CD4-positive, alpha-beta T cell treated with Interleukin-17A for 1 hour (primary cell): ENCODE data around the gene CERS3.

Experiments used
- DNase-seq: peaks from one replicate; pipeline ENCODE4 v3.0.0-alpha.2; 2020

Gene CERS3

DNA sequence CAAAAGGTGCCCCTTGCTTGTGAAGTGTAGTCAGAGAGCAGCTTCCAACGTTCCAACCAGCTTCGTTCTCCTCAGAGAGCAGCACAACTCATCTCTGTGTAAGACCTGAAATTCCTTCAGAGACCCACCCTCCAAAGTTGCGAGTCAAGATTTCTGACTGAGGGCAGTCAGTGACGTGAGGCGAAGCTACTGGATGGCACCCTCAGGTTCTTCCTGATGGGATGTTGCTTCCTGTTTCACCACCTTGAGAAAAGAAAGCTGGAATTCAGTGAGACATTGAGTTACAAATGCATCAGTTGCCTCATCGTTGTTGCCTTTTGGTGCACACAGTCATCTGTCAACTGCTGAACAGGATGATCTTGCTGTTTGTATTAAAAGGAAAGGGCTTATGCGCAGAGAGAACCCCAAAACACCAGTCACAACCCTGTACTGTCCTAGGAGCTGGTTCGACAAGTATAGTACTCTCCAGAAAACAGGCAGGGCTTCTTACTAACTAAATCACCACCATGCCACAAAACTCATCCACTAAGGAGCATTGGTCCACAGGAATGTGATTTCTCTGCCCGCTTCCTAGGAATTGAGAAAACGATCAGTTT, at the start of gene CERS3:
CERS3 (minus strand) TSS at position 118 of the 596 bp plus-strand sequence. CDS start 27,101 bp downstream, outside the sequence.
- DNase-seq = no peak

DNA sequence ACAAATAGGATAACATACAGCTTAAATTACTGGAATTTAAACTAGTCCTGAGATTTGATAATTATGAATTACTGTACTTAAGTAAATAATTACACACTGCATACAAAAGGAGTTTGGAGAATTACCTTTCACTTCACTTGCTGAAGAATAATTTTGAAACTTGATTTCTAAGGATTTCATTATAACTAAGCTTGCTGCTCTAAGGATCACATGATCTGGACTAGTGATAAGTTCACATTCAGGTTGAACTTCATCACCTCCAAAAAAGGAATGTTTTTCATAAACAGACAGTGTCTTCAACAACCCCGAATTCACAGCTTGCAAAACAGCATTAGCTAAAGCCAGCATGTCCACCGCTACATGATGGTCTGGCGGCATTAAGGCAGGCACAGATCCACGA, 44.8 kb upstream of the CERS3 start:
- no peak for DNase-seq

DNA sequence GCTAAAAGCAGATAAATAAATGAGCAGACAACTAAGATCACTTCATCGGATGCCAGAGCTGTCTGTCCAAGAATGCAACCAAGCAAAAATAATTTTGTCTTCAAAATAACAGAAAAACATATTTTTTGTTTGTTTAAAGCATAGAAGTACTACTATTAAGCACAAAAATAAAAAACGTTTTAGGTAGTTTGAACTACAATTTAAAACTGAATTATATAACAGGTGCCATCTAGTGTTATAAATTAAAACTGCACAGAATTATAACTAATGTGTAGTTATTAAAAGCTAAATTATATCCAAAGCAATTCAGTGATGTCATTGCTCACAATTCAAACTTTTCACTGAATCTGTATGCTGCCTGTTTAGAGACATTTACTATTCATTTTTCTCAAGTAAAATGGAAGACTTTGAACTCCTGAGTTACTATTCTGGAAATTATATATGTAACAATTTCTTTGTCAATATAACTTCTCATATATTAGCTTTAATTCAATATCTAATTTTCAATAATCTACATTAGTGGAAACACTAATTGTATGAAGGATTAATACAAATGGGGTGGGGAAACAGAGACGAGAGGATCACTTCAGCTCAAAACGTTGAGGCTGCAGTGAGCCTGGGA, 43.7 kb upstream of the CERS3 start:
- DNase-seq = peak; percentile 58

DNA sequence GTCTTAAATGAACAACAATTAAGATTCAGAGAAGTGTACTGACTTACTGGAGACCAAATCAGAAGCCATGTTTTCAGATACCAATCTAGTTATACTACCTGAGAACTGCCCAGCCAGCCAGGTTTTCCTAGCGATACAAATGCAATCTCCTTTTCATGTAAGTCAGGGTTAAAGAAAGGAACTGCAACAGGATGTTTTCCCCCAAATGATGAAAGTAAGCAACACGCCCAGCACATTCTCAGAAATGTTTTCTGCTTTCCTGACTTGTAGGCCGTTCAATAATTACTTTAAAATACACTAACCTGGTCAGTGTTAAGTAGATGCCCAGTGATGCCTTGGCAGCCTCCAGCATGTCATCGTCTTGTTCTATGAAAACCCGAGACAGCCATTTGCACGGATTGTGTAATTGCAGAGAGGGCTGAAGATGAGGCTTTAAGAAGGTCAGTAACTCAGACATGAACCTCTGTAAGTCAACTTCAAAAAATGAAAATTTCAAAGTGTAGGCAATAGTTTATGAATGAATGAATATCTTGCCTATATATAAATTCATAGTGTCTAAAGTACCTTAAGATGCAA, 42.9 kb upstream of the CERS3 start:
- peak; percentile 15 for DNase-seq

DNA sequence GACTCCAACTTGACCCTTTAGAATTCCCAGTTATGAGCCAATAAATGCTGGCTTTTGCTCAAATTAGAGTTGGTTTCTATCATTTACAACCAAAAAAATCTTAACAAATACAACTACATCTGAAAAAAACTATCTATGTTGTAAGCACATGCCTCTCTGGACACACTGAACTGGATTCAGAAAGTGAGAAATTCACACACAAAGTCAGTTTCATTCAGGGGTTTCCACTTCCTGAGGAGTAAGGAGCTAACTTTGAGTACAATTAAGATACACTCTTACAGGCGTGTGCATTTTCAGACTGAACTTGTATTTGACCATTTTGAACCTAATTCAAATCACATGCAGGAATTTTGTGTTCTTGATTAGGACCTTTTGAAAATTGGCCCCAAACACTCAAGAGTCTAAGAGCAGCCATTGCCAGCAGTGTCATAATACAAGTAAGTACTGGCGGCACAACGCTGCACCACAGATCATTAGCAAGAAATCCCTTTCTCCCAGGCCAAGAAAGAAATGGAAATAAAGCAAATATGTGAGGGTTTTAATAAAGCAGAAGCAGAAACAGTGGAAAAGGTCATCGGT, 42.1 kb upstream of the CERS3 start:
- DNase-seq = no peak

DNA sequence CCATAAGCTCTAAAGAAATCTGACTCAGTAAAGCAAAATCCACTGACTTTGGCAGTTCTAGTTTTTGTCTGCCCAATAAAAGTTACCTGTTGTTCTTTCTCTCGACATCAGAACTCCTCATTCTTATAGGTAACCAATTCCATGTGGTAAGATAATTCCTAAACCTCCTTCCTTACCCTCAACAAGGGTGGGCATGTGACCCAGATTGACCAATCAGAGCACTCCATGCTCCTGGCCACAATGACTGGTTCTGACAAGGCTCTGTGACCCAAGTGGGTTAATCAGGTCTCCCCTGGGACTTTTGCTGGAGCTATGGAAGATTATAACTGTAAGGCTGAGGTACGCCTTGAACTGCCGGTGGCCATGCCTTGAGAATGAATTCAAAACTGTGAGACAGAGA, 41.5 kb upstream of the CERS3 start:
- DNase-seq = no peak

DNA sequence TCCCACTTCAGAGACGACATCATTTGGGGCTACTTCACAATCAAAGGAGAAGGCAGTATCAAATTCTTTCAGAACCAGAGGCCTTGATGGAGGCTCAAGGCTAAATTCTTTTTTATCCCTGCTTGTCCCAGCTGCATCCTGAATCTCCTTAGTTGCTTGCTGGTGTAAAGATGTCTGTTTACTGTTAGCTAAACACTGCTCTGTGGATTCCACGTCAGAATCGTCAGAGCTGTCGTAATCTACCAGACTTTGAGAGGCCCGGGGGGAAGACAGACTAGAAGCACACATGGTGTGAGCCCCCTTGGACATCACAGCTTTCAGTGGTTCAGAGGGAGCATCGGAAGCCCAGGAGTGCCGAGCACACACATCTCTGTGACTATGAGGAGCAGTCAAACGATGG, 40.6 kb upstream of the CERS3 start:
- DNase-seq = no peak

DNA sequence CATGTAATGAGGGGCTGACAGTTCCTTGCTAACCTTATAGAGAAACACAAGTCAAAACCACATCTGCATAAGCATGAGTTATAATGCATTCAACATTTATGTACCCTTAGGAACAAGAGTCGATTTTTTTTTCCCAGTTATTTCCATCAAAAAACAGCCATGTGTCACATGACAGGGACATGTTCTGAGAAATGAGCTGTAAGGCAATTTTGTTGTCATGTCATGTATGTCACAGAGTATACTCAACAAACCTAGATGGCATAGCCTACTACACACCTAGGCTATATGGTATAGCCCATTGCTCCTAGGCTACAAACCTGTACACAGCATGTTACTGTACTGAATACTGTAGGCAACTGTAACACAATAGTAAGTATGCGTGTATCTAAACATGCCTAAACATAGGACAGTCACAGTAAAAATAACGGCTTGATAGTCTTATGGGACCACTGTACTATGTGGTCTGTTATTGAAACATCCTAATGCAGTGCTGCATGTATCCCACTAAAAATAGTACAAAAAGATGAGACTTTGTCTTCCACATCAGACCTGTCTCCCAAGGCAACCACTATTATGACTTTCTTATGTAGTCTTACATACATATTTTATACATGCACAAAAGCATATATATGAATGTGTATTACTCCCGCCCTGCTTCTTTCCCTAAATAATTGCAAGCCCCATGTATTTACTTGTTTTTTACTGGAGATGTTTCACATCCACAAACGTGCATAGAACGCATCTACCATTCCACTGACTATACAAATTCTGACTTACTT, 38.3 kb upstream of the CERS3 start:
- no peak for DNase-seq

DNA sequence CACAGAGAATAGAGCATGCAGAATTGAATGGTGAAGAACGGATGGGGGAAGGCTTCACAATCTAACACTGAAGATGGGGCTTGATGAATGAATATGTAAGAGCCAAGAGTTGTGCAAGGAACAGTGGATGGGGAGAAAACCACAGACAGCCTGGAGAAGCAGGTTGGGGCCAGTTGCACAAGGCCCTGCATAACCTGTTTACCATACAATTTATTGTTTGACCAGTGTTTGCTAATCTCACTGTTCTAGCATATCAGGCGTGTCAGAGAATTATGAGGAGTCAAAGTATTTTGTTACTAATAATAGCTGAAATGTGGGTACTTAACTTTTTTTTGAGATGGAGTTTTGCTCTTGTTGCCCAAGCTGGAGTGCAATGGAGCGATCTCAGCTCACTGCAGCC, 36.8 kb upstream of the CERS3 start:
- DNase-seq = no peak

DNA sequence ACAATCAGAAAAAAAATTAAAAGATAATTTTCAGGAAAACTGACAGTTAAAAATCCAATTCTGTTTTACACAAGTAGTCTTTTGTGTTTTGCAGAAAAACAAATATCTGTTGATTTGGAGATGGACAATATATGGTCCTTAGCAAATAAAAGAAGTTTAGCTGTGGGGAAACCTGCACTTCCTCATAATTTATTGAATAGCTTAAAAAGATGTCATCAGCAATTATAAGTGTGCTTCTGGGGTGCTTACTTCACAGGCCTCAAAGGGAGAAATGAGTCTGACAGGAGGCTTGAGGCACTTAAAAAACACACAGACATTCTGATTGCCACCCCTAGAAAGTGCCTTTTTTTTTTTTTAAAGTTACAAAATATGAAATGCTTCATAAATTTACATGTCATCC, 31.6 kb upstream of the CERS3 start:
- no peak for DNase-seq

DNA sequence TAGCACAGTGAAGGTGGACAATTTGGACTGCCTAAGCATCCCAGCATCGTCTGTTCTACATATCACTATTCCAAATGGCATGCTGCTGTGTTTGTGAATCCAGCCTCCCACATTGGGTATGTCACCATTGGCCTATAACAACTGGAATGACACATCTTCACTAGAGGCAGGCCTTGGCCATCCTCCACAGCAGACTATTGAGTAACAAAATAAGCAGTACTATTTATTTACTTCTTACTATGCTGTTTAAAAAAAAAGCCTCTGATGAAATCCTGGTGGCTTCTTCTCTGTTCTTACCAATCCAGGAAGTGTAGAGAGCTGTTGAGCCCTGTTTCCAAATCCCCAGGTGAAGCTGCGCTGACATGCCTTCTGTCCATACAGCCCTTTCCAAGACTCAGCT, 30.6 kb upstream of the CERS3 start:
- DNase-seq = no peak

DNA sequence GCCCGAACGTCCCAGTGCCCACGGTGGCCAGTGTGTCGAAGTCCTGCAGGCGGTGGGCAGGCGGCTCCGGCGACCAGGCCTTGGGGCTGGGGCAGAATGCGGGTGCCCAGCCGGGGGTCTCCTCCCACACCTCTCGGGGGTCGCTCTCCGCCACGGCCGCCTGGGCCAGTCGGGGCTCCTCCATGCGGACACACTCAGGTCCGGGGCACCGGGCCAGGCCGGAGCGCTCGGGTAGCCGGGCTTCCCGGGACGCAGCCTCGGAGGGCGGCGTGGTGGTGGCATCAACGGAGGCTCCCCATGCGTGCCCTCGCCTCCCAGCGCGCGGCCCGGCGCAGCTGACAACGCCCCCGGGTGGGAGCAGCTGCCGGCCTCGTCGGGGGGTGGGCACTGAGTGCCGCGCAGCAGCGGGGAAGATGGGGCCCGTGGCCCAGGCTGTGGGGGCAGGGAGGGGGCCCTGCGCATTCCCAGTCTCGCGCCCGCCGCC, 30.1 kb upstream of the CERS3 start:
- no peak for DNase-seq

DNA sequence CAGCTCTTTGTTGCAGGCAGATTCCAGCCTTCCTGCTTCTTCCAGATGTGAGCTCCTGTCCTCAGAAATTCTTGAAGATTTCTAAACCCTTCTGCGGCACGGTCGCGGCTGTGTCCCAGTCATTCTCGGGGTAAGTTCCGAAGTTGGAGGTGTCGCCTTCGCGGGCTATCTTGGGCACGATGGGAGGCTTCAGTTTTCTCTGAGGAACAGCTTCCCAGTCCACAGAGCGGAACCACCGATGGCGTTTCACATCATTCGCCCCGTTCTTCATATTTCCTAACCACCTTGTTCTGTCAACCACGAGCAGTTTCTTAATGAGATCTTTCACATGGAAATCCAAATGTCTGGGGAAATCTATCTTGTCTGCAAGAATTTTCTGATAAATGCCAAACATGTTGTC, 24.7 kb upstream of the CERS3 start:
- no peak for DNase-seq

DNA sequence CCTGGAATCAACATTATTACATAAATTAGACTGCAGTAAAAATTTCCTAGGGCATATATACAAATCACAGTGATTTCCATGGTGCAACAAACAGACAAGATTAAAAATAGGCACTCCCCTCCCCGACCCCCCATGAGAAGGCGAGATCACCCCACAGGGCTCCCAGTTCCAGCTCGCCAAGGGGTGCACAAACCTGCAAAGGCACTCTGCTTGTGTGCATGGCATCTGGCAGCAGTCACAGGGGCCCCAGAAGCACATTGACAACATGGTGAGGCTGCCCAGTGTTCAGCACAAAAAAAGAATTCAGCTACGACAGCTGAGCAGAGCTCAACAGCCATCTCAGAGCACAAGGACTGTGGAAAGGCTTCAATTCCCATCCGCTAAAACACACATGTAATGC, 19.2 kb upstream of the CERS3 start:
- no peak for DNase-seq

DNA sequence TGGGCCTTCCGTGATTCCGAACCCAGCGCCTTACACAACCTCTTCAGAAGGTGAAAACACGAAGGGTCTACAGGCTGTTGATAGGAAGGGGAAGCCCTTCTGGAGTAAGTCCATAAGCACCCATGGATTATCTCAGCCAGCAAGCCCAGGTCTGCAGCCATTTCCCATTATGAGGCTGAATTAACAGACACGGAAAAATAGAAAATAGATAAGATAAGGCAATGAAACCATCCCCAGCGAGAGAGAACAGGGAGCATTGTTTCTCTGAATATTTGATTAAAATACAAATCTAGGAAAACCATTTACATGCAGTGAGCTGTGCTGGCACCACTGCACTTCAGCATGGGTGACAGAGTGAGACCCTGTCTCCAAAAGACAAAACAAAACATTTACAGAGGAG, 16.2 kb upstream of the CERS3 start:
- DNase-seq = no peak

DNA sequence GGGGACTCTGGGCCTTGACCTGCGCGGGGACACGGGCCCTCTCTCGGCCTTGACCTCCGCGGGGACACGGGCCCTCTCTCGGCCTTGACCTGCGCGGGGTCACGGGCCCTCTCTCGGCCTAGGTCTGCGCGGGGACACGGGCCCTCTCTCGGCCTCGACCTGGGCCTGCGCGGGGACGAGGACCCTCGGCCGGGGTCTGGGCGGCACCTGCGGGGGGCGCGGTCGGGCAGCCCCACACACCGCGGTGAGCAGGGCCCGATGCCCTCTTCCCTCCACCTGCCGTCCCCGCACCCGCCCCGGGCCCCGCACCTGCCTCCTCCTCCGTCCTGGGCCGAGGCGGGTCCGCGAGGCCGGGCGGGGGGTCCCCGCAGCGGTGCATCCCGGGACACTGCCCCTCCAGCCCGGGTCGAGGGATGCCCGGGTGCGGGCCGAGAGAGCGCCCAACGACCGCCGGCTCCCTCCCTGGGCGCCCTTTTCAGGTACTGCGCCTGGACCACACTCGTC, 15.6 kb upstream of the CERS3 start:
- DNase-seq = no peak

DNA sequence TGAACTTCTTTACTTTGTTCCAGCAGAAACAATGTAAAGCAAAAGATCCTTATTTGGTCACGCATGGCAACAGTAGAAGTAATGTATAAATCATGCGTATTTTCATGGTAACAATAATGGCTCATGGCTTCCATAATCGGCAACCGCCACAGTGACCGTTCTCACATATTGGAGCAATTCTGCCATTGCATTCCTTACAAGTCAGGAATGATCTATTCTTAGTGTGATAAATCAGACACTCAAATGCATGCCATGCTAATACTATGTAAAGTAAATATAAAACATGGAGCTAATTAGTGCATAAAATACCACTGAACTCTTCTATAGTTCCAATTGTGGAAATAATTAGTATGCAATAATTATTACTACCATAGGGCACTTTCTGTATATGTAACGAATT, 13.5 kb upstream of the CERS3 start:
- no peak for DNase-seq

DNA sequence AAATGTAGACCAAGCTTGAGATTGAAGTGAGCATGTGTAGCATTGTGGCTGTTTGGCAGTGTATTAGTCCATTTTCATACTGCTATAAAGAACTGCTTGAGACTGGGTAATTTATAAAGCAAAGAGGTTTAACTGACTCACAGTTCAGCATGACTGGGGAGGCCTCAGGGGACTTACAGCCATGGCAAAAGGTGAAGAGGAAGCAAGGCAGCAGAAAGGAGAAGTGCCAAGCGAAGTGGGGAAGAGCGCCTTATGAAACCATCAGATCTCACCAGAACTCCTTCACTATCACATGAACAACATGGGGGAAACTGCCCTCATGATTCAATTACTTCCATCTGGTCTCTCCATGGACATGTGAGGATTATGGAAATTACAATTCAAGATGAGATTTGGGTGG, 8.6 kb upstream of the CERS3 start:
- DNase-seq = no peak

DNA sequence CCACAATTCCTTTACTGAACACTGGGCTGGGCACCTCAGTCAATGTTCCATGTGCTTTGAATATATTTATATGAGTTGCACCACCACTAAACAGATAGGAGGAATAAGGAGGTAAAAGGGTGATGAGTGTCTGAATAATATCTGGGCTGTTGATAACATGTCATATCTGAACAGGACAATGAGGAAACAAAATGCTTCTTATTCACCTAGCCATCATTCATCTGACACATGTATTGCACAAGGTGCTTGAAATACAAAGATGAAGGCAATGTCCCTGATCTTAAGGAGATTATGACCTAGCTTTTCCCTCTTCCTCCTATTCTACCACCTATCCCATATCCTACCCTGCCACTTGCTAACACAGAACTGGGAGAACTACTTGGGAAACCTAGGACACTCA, 8.0 kb upstream of the CERS3 start:
- DNase-seq = no peak

DNA sequence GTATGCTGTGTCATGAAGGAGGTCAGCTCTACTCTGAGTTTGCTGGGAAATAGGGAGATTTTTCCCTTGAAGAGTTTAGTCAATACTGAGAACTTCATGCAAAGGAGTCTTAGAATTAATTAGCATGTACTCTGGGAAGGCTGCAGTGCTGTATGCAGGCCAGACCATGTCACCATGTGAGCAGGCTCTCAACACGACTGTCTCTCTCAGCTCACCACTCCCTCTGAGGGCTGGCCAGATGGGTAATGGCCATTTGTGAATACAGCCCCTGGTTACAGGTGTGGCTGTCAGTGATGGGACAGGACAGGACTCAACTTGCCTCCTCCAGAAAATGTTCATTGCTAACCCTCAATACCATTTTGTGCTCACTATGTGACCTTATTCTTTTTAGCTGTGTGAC, 5.1 kb upstream of the CERS3 start:
- DNase-seq = no peak

DNA sequence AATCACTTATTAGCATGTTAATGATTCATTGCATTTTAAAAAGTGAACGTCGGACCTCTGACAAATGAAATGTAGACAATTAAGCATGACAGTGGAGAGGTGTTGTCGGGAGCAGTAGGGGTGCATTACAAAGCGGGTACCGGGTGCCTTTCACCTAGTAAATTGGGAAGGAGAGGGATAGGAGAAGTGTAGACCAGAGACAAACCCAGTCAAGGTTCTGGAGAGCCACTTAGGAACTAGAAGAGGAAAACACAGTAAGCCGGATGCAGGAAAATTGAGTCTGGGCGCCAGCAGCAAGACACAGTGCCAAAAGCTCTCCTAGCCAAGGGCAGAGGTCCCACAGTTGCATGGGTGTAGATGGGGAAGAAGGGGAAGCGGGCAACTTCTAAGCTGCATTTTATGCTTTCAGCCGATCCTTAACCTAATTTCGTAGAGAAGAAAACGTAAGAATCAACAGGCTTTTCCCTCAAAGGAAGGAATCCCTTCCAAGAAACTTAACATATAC, 3.1 kb upstream of the CERS3 start:
- no peak for DNase-seq

DNA sequence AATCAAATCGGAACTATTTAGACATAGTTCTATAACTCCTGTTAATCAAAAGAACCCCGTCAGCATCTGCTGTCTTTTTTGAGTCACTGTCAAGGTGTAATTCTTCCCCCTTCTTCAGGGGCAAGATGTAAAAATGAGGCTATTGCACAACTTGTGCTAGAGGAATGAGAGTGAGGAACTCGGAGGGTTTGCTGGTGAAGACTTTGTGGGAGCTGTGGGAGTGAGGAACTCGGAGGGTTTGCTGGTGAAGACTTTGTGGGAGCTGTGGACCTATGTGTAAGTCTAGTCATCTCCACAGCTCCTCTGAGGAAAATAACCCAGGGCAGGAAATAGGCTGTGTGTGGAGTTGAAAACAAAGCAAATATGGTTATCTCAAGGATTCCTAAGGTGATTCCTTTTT, 2.5 kb upstream of the CERS3 start:
- no peak for DNase-seq

DNA sequence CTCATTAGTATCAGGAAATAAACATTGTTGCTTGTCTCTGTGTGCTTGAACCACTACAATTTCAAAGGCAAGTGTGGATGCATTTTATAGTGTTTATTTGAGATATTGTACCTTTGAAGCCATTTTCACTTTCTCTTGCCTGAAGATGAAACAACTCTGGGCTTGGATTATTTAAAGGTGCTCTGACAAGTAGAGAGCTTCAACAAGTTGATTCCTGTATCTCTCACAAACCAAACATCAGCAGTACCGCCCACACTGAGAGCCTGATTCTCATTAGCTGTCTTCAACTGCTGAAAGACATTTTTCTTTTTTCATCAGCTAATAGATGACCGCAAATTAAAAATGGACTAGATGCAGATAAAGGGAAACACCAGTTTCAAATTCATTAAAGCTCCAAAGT, 806 bp upstream of the CERS3 start:
- DNase-seq = peak; percentile 22
